Trophoblast cell (in vitro differentiated cells and primary cell): ENCODE measurements around the gene NDC1.

Source experiments
- DNase-seq, 2 donors: peaks; one replicate each; pipeline ENCODE4 v3.0.0-alpha.2; 2016
- H2AFZ ChIP-seq: 2 replicates; pipeline ENCODE4 v1.6.1; 2013; ENCODE audit warnings: low read length, moderate library complexity, mild to moderate bottlenecking; ENCODE audit not compliant: insufficient read depth, poor library complexity
- H2AK5ac ChIP-seq: 2 replicates; pipeline ENCODE4 v1.6.1; 2013; ENCODE audit warnings: mild to moderate bottlenecking, low read length
- H2BK120ac ChIP-seq: 2 replicates; pipeline ENCODE4 v1.6.1; 2013; ENCODE audit warnings: low read length, mild to moderate bottlenecking, moderate library complexity; ENCODE audit not compliant: insufficient read depth, poor library complexity
- H2BK12ac ChIP-seq: 2 replicates; pipeline ENCODE4 v1.6.1; 2013; ENCODE audit warnings: mild to moderate bottlenecking, low read length, moderate library complexity
- H2BK5ac ChIP-seq: 2 replicates; pipeline ENCODE4 v1.6.1; 2013; ENCODE audit warnings: low read length, low read depth, moderate library complexity, mild to moderate bottlenecking; ENCODE audit not compliant: poor library complexity
- H3K14ac ChIP-seq: 2 replicates; pipeline ENCODE4 v1.6.1; 2013; ENCODE audit warnings: mild to moderate bottlenecking, low read length
- H3K18ac ChIP-seq: 2 replicates; pipeline ENCODE4 v1.6.1; 2013; ENCODE audit warnings: mild to moderate bottlenecking, low read length
- H3K23ac ChIP-seq: 2 replicates; pipeline ENCODE4 v1.6.1; 2013; ENCODE audit warnings: low read length
- H3K27ac ChIP-seq: 2 replicates; pipeline ENCODE4 v1.5.1; 2013; ENCODE audit warnings: low read depth, mild to moderate bottlenecking, inconsistent platforms, low read length, moderate library complexity
- H3K27me3 ChIP-seq: 2 replicates; pipeline ENCODE4 v1.6.1; 2013; ENCODE audit warnings: inconsistent platforms, mild to moderate bottlenecking, low read length, moderate library complexity; ENCODE audit not compliant: insufficient read depth
- H3K36me3 ChIP-seq, 2 experiments: 1 replicate in 1 of 2; 2 replicates in 1 of 2; pipeline ENCODE4 v1.6.1; 2013; ENCODE audit warnings: low read length in 2 of 2, mild to moderate bottlenecking in 2 of 2, moderate library complexity in 1 of 2; ENCODE audit not compliant: insufficient read depth in 2 of 2, control insufficient read depth in 1 of 2
- H3K4ac ChIP-seq: 2 replicates; pipeline ENCODE4 v1.6.1; 2013; ENCODE audit warnings: low read depth, mild to moderate bottlenecking, low read length, moderate library complexity
- H3K4me1 ChIP-seq, 2 experiments: 1 replicate in 1 of 2; 2 replicates in 1 of 2; pipeline ENCODE4 v1.6.1; 2013; ENCODE audit warnings: low read length in 2 of 2, mild to moderate bottlenecking in 2 of 2, moderate library complexity in 1 of 2; ENCODE audit not compliant: insufficient read depth in 2 of 2, control insufficient read depth in 1 of 2
- H3K4me2 ChIP-seq: 2 replicates; pipeline ENCODE4 v1.6.1; 2013; ENCODE audit warnings: inconsistent platforms, mild to moderate bottlenecking, low read length, moderate library complexity
- H3K4me3 ChIP-seq: 2 replicates; pipeline ENCODE4 v1.5.1; 2013; ENCODE audit warnings: mild to moderate bottlenecking, low read depth, low read length, inconsistent platforms
- H3K79me1 ChIP-seq: one replicate; pipeline ENCODE4 v1.6.1; 2013; ENCODE audit warnings: low read length
- H3K79me2 ChIP-seq: 2 replicates; pipeline ENCODE4 v1.6.1; 2013; ENCODE audit warnings: low read length, mild to moderate bottlenecking; ENCODE audit not compliant: control insufficient read depth, insufficient read depth, poor library complexity
- H3K9ac ChIP-seq: 2 replicates; pipeline ENCODE4 v1.6.1; 2013; ENCODE audit warnings: mild to moderate bottlenecking, low read length
- H3K9me3 ChIP-seq: 2 replicates; pipeline ENCODE4 v1.6.1; 2013; ENCODE audit warnings: low read depth, mild to moderate bottlenecking, control low read depth, inconsistent platforms, low read length; ENCODE audit not compliant: insufficient read depth
- H4K12ac ChIP-seq: 2 replicates; pipeline ENCODE4 v1.6.1; 2013; ENCODE audit warnings: low read depth, mild to moderate bottlenecking, low read length, moderate library complexity
- H4K8ac ChIP-seq: 2 replicates; pipeline ENCODE4 v1.6.1; 2013; ENCODE audit warnings: low read depth, mild to moderate bottlenecking, low read length, moderate library complexity
- H4K91ac ChIP-seq: one replicate; pipeline ENCODE4 v1.6.1; 2013; ENCODE audit warnings: low read depth, mild to moderate bottlenecking, low read length, moderate library complexity
- WGBS: extraction: QIAGEN DNeasy Blood & Tissue Kit; methylation state at CpG from one replicate; pipeline ENCODE4 v1.1.7; 2013; ENCODE audit warnings: missing lambda C conversion rate; ENCODE audit not compliant: insufficient read length, insufficient coverage; ENCODE audit errors: extremely low coverage; 5-methylcytosine and 5-hydroxymethylcytosine counted together

Gene NDC1

GRCh38 chr1:53826367-53826766, 11.7 kb downstream of the NDC1 start:
- Histone ChIP-seq H3K14ac (no peak overlapping the region), H4K12ac (no peak overlapping the region), H3K27me3 (no peaks in the 10 kb centered on the region), H3K4ac (no peak overlapping the region), H2AFZ (no peak overlapping the region), H3K79me2 (no peaks in the 10 kb centered on the region), H3K4me1 (no peaks in the 10 kb centered on the region), H2BK12ac (no peak overlapping the region), H4K91ac (no peak overlapping the region), H4K8ac (no peak overlapping the region), H3K79me1 (no peaks in the 10 kb centered on the region), H3K4me2 (no peak overlapping the region), H2BK5ac (no peak overlapping the region), H3K9ac (no peak overlapping the region), H2AK5ac (no peak overlapping the region), H3K18ac (no peak overlapping the region), H3K9me3 (no peaks in the 10 kb centered on the region), H3K23ac (no peak overlapping the region), H3K36me3 (peaks cover 10 to 22% of the 10 kb centered on the region in 2 experiments), H2BK120ac (no peak overlapping the region), H3K27ac (no peak overlapping the region), H3K4me3 (no peak overlapping the region)
- DNase-seq = no peak
- no CpG with 5 or more reads among the region's 2 CpGs for WGBS

GRCh38 chr1:53825306-53825705, 12.8 kb downstream of the NDC1 start:
- Histone ChIP-seq H4K8ac (no peak overlapping the region), H2AK5ac (no peak overlapping the region), H3K14ac (no peak overlapping the region), H3K79me2 (no peaks in the 10 kb centered on the region), H2BK120ac (no peak overlapping the region), H3K23ac (no peak overlapping the region), H3K79me1 (no peaks in the 10 kb centered on the region), H2BK5ac (no peak overlapping the region), H3K9ac (no peak overlapping the region), H3K18ac (no peak overlapping the region), H2AFZ (no peak overlapping the region), H4K12ac (no peak overlapping the region), H2BK12ac (no peak overlapping the region), H3K4me3 (no peak overlapping the region), H3K4me1 (no peaks in the 10 kb centered on the region), H3K4me2 (no peak overlapping the region), H4K91ac (no peak overlapping the region), H3K27me3 (no peaks in the 10 kb centered on the region), H3K36me3 (peaks cover 8 to 22% of the 10 kb centered on the region in 2 experiments), H3K9me3 (no peaks in the 10 kb centered on the region), H3K27ac (no peak overlapping the region), H3K4ac (no peak overlapping the region)
- no CpG with 5 or more reads among the region's 6 CpGs for WGBS
- no peak for DNase-seq

GRCh38 chr1:53822931-53823330, 15.2 kb downstream of the NDC1 start:
- WGBS = no CpG with 5 or more reads among the region's 3 CpGs
- H3K27me3 ChIP-seq = no peaks in the 10 kb centered on the region
- H3K9ac ChIP-seq = no peak overlapping the region
- H2BK120ac ChIP-seq = no peak overlapping the region
- no peaks in the 10 kb centered on the region for H3K9me3 ChIP-seq
- no peak overlapping the region for H2BK5ac ChIP-seq
- no peak overlapping the region for H4K12ac ChIP-seq
- H4K91ac ChIP-seq = no peak overlapping the region
- no peak overlapping the region for H3K23ac ChIP-seq
- no peaks in the 10 kb centered on the region for H3K4me1 ChIP-seq
- peaks cover 8 to 22% of the 10 kb centered on the region in 2 experiments for H3K36me3 ChIP-seq
- no peak overlapping the region for H4K8ac ChIP-seq
- DNase-seq = no peak
- H3K4ac ChIP-seq = no peak overlapping the region
- no peak overlapping the region for H3K18ac ChIP-seq
- H3K14ac ChIP-seq = no peak overlapping the region
- no peak overlapping the region for H3K4me3 ChIP-seq
- no peak overlapping the region for H3K4me2 ChIP-seq
- H2AFZ ChIP-seq = no peak overlapping the region
- H3K79me2 ChIP-seq = no peaks in the 10 kb centered on the region
- no peak overlapping the region for H2BK12ac ChIP-seq
- H3K27ac ChIP-seq = no peak overlapping the region
- no peaks in the 10 kb centered on the region for H3K79me1 ChIP-seq
- no peak overlapping the region for H2AK5ac ChIP-seq

- H2BK12ac ChIP-seq = no peak overlapping the region
- H2BK120ac ChIP-seq = no peak overlapping the region
- H4K8ac ChIP-seq = no peak overlapping the region
- H3K27ac ChIP-seq = no peak overlapping the region
- H2BK5ac ChIP-seq = no peak overlapping the region
- no CpG with 5 or more reads among the region's 5 CpGs for WGBS
- no peak overlapping the region for H4K12ac ChIP-seq
- H3K14ac ChIP-seq = no peak overlapping the region
- no peaks in the 10 kb centered on the region for H3K4me1 ChIP-seq
- no peak overlapping the region for H3K4me3 ChIP-seq
- no peak overlapping the region for H3K18ac ChIP-seq
- no peak overlapping the region for H3K4ac ChIP-seq
- no peak overlapping the region for H3K4me2 ChIP-seq
- no peak overlapping the region for H3K9ac ChIP-seq
- no peaks in the 10 kb centered on the region for H3K79me2 ChIP-seq
- no peak overlapping the region for H2AK5ac ChIP-seq
- H3K27me3 ChIP-seq = no peaks in the 10 kb centered on the region
- no peak overlapping the region for H3K23ac ChIP-seq
- no peak for DNase-seq
- H3K9me3 ChIP-seq = no peaks in the 10 kb centered on the region
- H3K36me3 ChIP-seq = peaks cover 8 to 21% of the 10 kb centered on the region in 2 experiments
- H4K91ac ChIP-seq = no peak overlapping the region
- H2AFZ ChIP-seq = no peak overlapping the region
- H3K79me1 ChIP-seq = no peaks in the 10 kb centered on the region
Measured at GRCh38 chr1:53821380-53821779, 16.7 kb downstream of the NDC1 start.
